Measurements from ENCODE around the gene ZNF584. TPM values are rescaled to one million over a fixed set of nuclear protein-coding genes. Genes with fewer than 3 reads are reported as not detected.
A peak's percentile ranks its signal among the peaks of the same experiment; 100 is the strongest.

The ZNF584 gene
- total RNA-seq, 1 donor from 2014 or later: 5.3 TPM

GRCh38 chr19:58380662-58381459 lies 27.6 kb upstream of the ZNF584 start, which contains the start of gene ZNF837:
Gene ZNF837 (minus strand): TSS chr19:58381030. CDS start chr19:58369332, 11,698 bp downstream.
- DNase-seq (ENCODE audit: low read depth): peak; percentile 99
- H3K4me3 ChIP-seq (ENCODE audit: low read depth, low read length): peak within 1 kb of the TSS; percentile 96
- TF ChIP-seq CTCF (conservative IDR thresholded peaks at IDR 0.05; ENCODE audit: low read depth, low read length): no peak

GRCh38 chr19:58381460-58382212 lies 26.8 kb upstream of the ZNF584 start:
- DNase-seq (ENCODE audit: low read depth): no peak
- peak overlapping the region; percentile 96 for H3K4me3 ChIP-seq (ENCODE audit: low read depth, low read length)
- no peak for TF ChIP-seq CTCF (conservative IDR thresholded peaks at IDR 0.05; ENCODE audit: low read depth, low read length)

- no peak overlapping the region for H3K4me3 ChIP-seq (ENCODE audit: low read depth, low read length)
- no peak for DNase-seq (ENCODE audit: low read depth)
- TF ChIP-seq CTCF (conservative IDR thresholded peaks at IDR 0.05; ENCODE audit: low read depth, low read length): no peak
These were observed 25.3 kb upstream of the ZNF584 start for GRCh38 chr19:58382997-58383603.

GRCh38 chr19:58385313-58385890 lies 23.0 kb upstream of the ZNF584 start:
- peak overlapping the region; percentile 71 for H3K4me3 ChIP-seq (ENCODE audit: low read depth, low read length)
- DNase-seq (ENCODE audit: low read depth): no peak
- no peak for TF ChIP-seq CTCF (conservative IDR thresholded peaks at IDR 0.05; ENCODE audit: low read depth, low read length)

- H3K4me3 ChIP-seq (ENCODE audit: low read depth, low read length): peak overlapping the region; percentile 71
- DNase-seq (ENCODE audit: low read depth): no peak
- no peak for TF ChIP-seq CTCF (conservative IDR thresholded peaks at IDR 0.05; ENCODE audit: low read depth, low read length)
These were observed 22.4 kb upstream of the ZNF584 start for GRCh38 chr19:58385891-58386575.

All from epithelial cell of proximal tubule (primary cell).